ENCODE measurements around the gene SIN3B. TPM values are rescaled to one million over a fixed set of nuclear protein-coding genes. Genes with fewer than 3 reads are reported as not detected.
A peak's percentile ranks its signal among the peaks of the same experiment; 100 is the strongest.

The SIN3B gene
- 10 to 100 TPM; 22.8 to 72.3 (median 35.1) TPM for total RNA-seq
- polyA plus RNA-seq = 100 to 1,000 TPM in 1 of 3 donors, 10 to 100 TPM in 2; 30.1 to 133 (median 56.7) TPM
- long read RNA-seq, donor 1, partial matches to known transcripts = 11 of 18 reads
- long read RNA-seq, donor 1, other reads (novel, unspliced or antisense) = 0 of 18 reads
- long read RNA-seq, donor 2, partial matches to known transcripts = 20 of 21 reads
- long read RNA-seq, donor 2, other reads (novel, unspliced or antisense) = 0 of 21 reads
- long read RNA-seq, donor 3 = 0 reads
- long read RNA-seq, donor 4, partial matches to known transcripts = 2 of 6 reads
- long read RNA-seq, donor 4, other reads (novel, unspliced or antisense) = 3 of 6 reads
- long read RNA-seq, donor 5, full-length matches to known transcripts = 19 of 48 reads
- long read RNA-seq, donor 5, partial matches to known transcripts = 15 of 48 reads
- long read RNA-seq, donor 5, other reads (novel, unspliced or antisense) = 14 of 48 reads
- long read RNA-seq, donor 6, partial matches to known transcripts = 1 of 2 reads
- long read RNA-seq, donor 6, other reads (novel, unspliced or antisense) = 0 of 2 reads
- long read RNA-seq, donor 7, partial matches to known transcripts = 7 of 13 reads
- long read RNA-seq, donor 7, other reads (novel, unspliced or antisense) = 0 of 13 reads
- long read RNA-seq, donor 8, full-length matches to known transcripts = 7 of 24 reads
- long read RNA-seq, donor 8, partial matches to known transcripts = 17 of 24 reads
- long read RNA-seq, donor 8, other reads (novel, unspliced or antisense) = 0 of 24 reads
- long read RNA-seq, donor 9, partial matches to known transcripts = 0 of 1 reads
- long read RNA-seq, donor 9, other reads (novel, unspliced or antisense) = 0 of 1 reads
- long read RNA-seq, donor 10, full-length matches to known transcripts = 4 of 22 reads
- long read RNA-seq, donor 10, partial matches to known transcripts = 18 of 22 reads
- long read RNA-seq, donor 10, other reads (novel, unspliced or antisense) = 0 of 22 reads

- TF ChIP-seq CTCF (IDR thresholded peaks at IDR 0.05) = no peak
- peak; percentile 63 to 78 for TF ChIP-seq POLR2A (IDR thresholded peaks at IDR 0.05)
- H3K4me1 ChIP-seq (replicated peaks in 1 of 2) = peaks cover 17 to 30% of the 10 kb centered on the region in 2 donors
- H3K36me3 ChIP-seq (replicated peaks in 1 of 2) = peaks cover 0 to 31% of the 10 kb centered on the region in 2 donors
- no peaks in the 10 kb centered on the region for H3K9me3 ChIP-seq (replicated peaks in 1 of 3)
- H3K27ac ChIP-seq = peak within 1 kb of the TSS in 3 of 5 donors; percentile 71 to 84 (median 80)
- H3K27me3 ChIP-seq = no peaks in the 10 kb centered on the region
- peak; percentile 79 to 90 (median 84) for DNase-seq
- intact Hi-C loops (cut with DNase I) = no loop called here
- peak within 1 kb of the TSS; percentile 2 to 93 (median 92) for H3K4me3 ChIP-seq
- WGBS, 4 donors = 1 to 9% (median 4%) methylated on average over 10 to 62 of the region's 63 CpGs
These were observed at the start of gene SIN3B for GRCh38 chr19:16829010-16829821. Gene SIN3B (plus strand): TSS chr19:16829398. CDS start chr19:16829421, 23 bp downstream.

GRCh38 chr19:16779539-16780163 is 49.5 kb upstream of the SIN3B start:
- H3K27me3 ChIP-seq = no peaks in the 10 kb centered on the region
- intact Hi-C loops (cut with DNase I) = loop anchor here (5.0 to 10.0 kb wide), 3 partner anchors 123 to 505 kb away; partner anchors contain the start of gene ANKLE1 (in 1 of the 2)
- H3K27ac ChIP-seq = no peak overlapping the region
- TF ChIP-seq POLR2A (IDR thresholded peaks at IDR 0.05) (no peak), CTCF (IDR thresholded peaks at IDR 0.05) (no peak)
- DNase-seq = peak in 1 of 7 donors; percentile 2
- H3K4me1 ChIP-seq (replicated peaks in 1 of 2) = no peaks in the 10 kb centered on the region
- no peaks in the 10 kb centered on the region for H3K36me3 ChIP-seq (replicated peaks in 1 of 2)
- no peak overlapping the region for H3K4me3 ChIP-seq
- WGBS, 4 donors = 42 to 53% (median 47%) methylated on average over 3 of the region's 3 CpGs
- H3K9me3 ChIP-seq (replicated peaks in 1 of 3) = no peaks in the 10 kb centered on the region

GRCh38 chr19:16782719-16783118 is 46.5 kb upstream of the SIN3B start:
- Histone ChIP-seq H3K9me3 (replicated peaks in 1 of 3) (no peaks in the 10 kb centered on the region), H3K4me3 (no peak overlapping the region), H3K27ac (no peak overlapping the region), H3K27me3 (no peaks in the 10 kb centered on the region), H3K36me3 (replicated peaks in 1 of 2) (no peaks in the 10 kb centered on the region), H3K4me1 (replicated peaks in 1 of 2) (no peaks in the 10 kb centered on the region)
- intact Hi-C loops (cut with DNase I) = no loop called here
- TF ChIP-seq CTCF (IDR thresholded peaks at IDR 0.05) = no peak
- TF ChIP-seq POLR2A (IDR thresholded peaks at IDR 0.05) = no peak
- 75 to 100% (median 88%) methylated on average over 1 of the region's 1 CpG for WGBS, 4 donors
- DNase-seq = no peak

All from adrenal gland (tissue), 19 donors.